Caco-2 (cell line): ENCODE data around the gene ACHE. TPM values are rescaled to one million over a fixed set of nuclear protein-coding genes. Genes with fewer than 3 reads are reported as not detected.

ENCODE experiments used
- BruUV-seq: library from RNA; stranded (reverse); fragments of 400-500 nt; replicated peaks from 2 replicates; lab custom pipeline; 2021; lab: Mats Ljungman, UMichigan
- CTCF ChIA-PET: fragments of 300-600 bp; sonication (Branson Sonifier 250); formaldehyde crosslinking; loops from one replicate; lab custom pipeline; 2022; ENCODE audit warnings: antibody characterized with exemption; lab: Charles Lee
- POLR2A ChIA-PET: fragments of 300-600 bp; sonication (Branson Sonifier 250); formaldehyde crosslinking; loops from one replicate; lab custom pipeline; 2022; ENCODE audit warnings: antibody characterized with exemption; lab: Charles Lee
- DNase-seq, 2 experiments: peaks; one replicate each; pipeline versions ENCODE4 v3.0.0 to v3.0.0-alpha.2; 2020 to 2022
- H3K27me3 ChIP-seq: replicated peaks from 2 replicates; pipeline ENCODE4 v1.6.0; 2011; ENCODE audit warnings: low read length; ENCODE audit not compliant: control insufficient read depth, insufficient read depth
- H3K36me3 ChIP-seq: 2 replicates; pipeline ENCODE4 v1.5.1; 2011; ENCODE audit warnings: low read length; ENCODE audit not compliant: control insufficient read depth, insufficient read depth
- H3K4me1 ChIP-seq: fragments of 250-450 bp; sonication (Bioruptor Pico); 2 replicates; pipeline ENCODE4 v1.5.1; 2020; ENCODE audit warnings: mild to moderate bottlenecking
- H3K4me3 ChIP-seq: 2 replicates; pipeline ENCODE4 v1.5.1; 2011; ENCODE audit warnings: low read depth, mild to moderate bottlenecking, control low read depth, low read length
- H3K9me3 ChIP-seq: fragments of 250-450 bp; sonication (Bioruptor Pico); 2 replicates; pipeline ENCODE4 v1.5.1; 2020; ENCODE audit warnings: mild to moderate bottlenecking, moderate library complexity
- H3K27ac Mint-ChIP-seq: one replicate; pipeline ENCODE4 v1.8.0; 2022; ENCODE audit warnings: mixed read lengths; ENCODE audit not compliant: unreplicated experiment
- H3K27me3 Mint-ChIP-seq: one replicate; pipeline ENCODE4 v1.8.0; 2022; ENCODE audit warnings: mixed read lengths; ENCODE audit not compliant: insufficient read depth, unreplicated experiment
- H3K36me3 Mint-ChIP-seq: one replicate; pipeline ENCODE4 v1.8.0; 2022; ENCODE audit warnings: mild to moderate bottlenecking, mixed read lengths; ENCODE audit not compliant: insufficient read depth, unreplicated experiment
- H3K4me1 Mint-ChIP-seq: one replicate; pipeline ENCODE4 v1.8.0; 2022; ENCODE audit warnings: low read depth, mixed read lengths; ENCODE audit not compliant: unreplicated experiment
- H3K4me3 Mint-ChIP-seq: one replicate; pipeline ENCODE4 v1.8.0; 2022; ENCODE audit warnings: mild to moderate bottlenecking, moderate library complexity, mixed read lengths; ENCODE audit not compliant: unreplicated experiment
- H3K9me3 Mint-ChIP-seq: one replicate; pipeline ENCODE4 v1.8.0; 2022; ENCODE audit warnings: mixed read lengths; ENCODE audit not compliant: unreplicated experiment
- intact Hi-C: fragments of 100-400 bp; cut with micrococcal nuclease; formaldehyde crosslinking; loops from one replicate; pipeline ENCODE4 v1.10.0; 2022; ENCODE audit not compliant: unreplicated experiment
- total RNA-seq: library from RNA; stranded (reverse); gene quantifications from 2 replicates; pipeline ENCODE4 v1.2.3, GENCODE V29; 2022
- TF ChIP-seq, protein P1 (sequence below), 2 experiments: fragments of 200-600 bp in 1 of 2; IDR thresholded peaks; 1 replicate in 1 of 2; 2 replicates in 1 of 2; pipeline versions ENCODE4 v1.5.1 to v1.8.0; 2011 to 2022; ENCODE audit warnings: antibody characterized with exemption in 1 of 2, control low read depth in 1 of 2, inconsistent platforms in 1 of 2, low read depth in 1 of 2, low read length in 1 of 2, mild to moderate bottlenecking in 1 of 2, moderate library complexity in 1 of 2; ENCODE audit not compliant: insufficient read depth in 1 of 2, severe bottlenecking in 1 of 2, unreplicated experiment in 1 of 2

The ACHE gene
- total RNA-seq, 1 experiment from 2014 or later, result 19.0 TPM

DNA sequence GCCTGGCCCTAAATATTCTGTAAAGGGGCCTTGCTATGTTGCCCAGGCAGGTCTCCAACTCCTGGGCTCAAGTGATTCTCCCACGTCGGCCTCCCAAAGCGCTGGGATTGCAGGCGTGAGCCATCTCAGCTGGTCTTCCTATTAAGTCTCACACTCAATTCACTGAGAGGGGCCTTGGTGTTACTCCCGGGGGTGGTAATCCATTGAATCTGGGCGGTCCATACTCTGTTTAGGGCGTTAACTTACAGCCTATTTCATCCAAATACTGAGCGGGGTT lies 21.4 kb downstream of the ACHE start:
- Mint-ChIP-seq H3K36me3 (peaks cover 93% of the 10 kb centered on the region), H3K9me3 (no peaks in the 10 kb centered on the region), H3K4me3 (peak overlapping the region; percentile 85), H3K27ac (peak overlapping the region; percentile 98), H3K27me3 (no peaks in the 10 kb centered on the region), H3K4me1 (peaks cover 14% of the 10 kb centered on the region)
- intact Hi-C loops, result no loop called here
- ChIA-PET CTCF (no interaction called here), POLR2A (no interaction called here)
- Histone ChIP-seq H3K4me3 (peak overlapping the region; percentile 81), H3K4me1 (peaks cover 10% of the 10 kb centered on the region; the same call in 1 of the 2 replicates), H3K9me3 (no peaks in the 10 kb centered on the region), H3K27me3 (no peaks in the 10 kb centered on the region), H3K36me3 (no peaks in the 10 kb centered on the region; the same call in 1 of the 2 replicates)
- TF ChIP-seq, protein P1, sequence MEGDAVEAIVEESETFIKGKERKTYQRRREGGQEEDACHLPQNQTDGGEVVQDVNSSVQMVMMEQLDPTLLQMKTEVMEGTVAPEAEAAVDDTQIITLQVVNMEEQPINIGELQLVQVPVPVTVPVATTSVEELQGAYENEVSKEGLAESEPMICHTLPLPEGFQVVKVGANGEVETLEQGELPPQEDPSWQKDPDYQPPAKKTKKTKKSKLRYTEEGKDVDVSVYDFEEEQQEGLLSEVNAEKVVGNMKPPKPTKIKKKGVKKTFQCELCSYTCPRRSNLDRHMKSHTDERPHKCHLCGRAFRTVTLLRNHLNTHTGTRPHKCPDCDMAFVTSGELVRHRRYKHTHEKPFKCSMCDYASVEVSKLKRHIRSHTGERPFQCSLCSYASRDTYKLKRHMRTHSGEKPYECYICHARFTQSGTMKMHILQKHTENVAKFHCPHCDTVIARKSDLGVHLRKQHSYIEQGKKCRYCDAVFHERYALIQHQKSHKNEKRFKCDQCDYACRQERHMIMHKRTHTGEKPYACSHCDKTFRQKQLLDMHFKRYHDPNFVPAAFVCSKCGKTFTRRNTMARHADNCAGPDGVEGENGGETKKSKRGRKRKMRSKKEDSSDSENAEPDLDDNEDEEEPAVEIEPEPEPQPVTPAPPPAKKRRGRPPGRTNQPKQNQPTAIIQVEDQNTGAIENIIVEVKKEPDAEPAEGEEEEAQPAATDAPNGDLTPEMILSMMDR (IDR thresholded peaks at IDR 0.05; ENCODE audit: insufficient read depth in 1 of 2, low read depth in 1 of 2, low read length in 1 of 2, severe bottlenecking in 1 of 2, unreplicated experiment in 1 of 2), result no peak
- BruUV-seq, result no TSS peak
- DNase-seq, result no peak

DNA sequence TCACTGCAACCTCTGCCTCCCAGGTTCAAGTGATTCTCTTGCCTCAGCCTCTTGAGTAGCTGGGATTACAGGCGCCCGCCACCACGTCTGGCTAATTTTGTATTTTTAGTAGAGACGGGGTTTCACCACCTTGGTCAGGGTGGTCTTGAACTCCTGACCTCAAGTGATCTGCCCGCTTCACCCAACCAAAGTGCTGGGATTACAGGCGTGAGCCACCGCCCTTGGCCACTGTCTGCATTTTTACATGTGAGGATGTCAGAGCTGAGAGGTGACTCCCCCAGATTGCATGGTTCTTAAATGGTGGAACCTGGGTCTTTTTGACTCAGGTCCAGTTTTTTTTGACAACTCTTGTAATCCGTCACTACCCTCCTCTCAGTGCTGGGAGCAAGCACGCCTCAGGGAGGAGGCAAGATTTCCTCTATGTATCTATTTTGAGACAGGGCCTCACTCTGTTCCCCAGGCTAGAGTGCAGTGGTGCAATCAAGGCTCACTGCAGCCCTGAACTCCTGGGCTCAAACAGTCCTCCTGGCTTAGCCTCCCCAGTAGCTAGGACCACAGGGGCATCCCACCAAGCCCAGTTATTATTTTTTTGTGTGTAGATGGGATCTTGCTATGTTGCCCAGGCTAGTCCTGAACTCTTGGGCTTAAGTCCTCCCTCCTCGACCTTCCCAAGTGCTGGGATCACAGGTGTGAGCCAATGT lies 21.9 kb downstream of the ACHE start:
- Mint-ChIP-seq H3K36me3 (peaks cover 93% of the 10 kb centered on the region), H3K4me1 (peaks cover 11% of the 10 kb centered on the region), H3K4me3 (peak overlapping the region; percentile 85), H3K27ac (peak overlapping the region; percentile 98), H3K9me3 (no peaks in the 10 kb centered on the region), H3K27me3 (no peaks in the 10 kb centered on the region)
- ChIA-PET POLR2A (no interaction called here), CTCF (no interaction called here)
- TF ChIP-seq, protein P1 (IDR thresholded peaks at IDR 0.05; ENCODE audit: insufficient read depth in 1 of 2, low read depth in 1 of 2, low read length in 1 of 2, severe bottlenecking in 1 of 2, unreplicated experiment in 1 of 2), result no peak
- no TSS peak for BruUV-seq
- Histone ChIP-seq H3K4me1 (peaks cover 15% of the 10 kb centered on the region; the same call in 1 of the 2 replicates), H3K36me3 (no peaks in the 10 kb centered on the region; the same call in 1 of the 2 replicates), H3K9me3 (no peaks in the 10 kb centered on the region), H3K4me3 (peak overlapping the region; percentile 81), H3K27me3 (no peaks in the 10 kb centered on the region)
- no peak for DNase-seq
- intact Hi-C loops, result no loop called here

DNA sequence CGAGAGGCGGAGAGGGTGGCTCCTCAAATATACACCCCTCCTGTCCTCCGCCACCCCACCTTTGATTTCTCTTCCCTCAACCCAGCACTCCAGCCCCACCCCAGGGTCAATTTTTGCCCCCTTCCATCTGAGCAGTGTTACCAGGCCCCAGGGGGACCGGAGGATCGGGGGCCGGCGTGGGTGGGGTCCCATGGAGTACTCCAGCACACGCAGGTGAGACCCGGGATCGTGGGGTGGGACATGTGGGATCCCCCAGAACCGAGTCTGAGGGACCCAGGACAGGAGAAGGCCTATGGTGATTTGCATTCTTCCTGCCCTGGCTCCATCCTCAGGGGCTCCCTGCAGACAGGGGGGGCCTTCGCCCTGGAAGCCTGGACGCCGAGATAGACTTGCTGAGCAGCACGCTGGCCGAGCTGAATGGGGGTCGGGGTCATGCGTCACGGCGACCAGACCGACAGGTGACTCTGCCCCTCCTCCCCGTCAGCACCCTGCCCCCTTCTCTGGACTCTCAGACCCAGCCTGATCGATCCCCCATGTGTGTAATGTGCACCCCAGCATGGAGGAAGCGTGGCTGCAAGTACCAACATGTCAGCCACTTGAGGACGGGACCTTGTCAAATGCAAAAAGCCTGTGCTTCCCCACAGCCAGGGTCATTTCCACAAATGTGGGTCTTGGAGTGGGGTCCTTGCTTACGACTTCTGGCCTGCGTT lies 27.8 kb downstream of the ACHE start:
- Mint-ChIP-seq H3K4me1 (peaks cover under 1% of the 10 kb centered on the region), H3K27ac (peak overlapping the region; percentile 88), H3K9me3 (no peaks in the 10 kb centered on the region), H3K27me3 (no peaks in the 10 kb centered on the region), H3K4me3 (peak overlapping the region; percentile 75), H3K36me3 (peaks cover 68% of the 10 kb centered on the region)
- POLR2A ChIA-PET, result no interaction called here
- no TSS peak for BruUV-seq
- no peaks in the 10 kb centered on the region for H3K27me3 ChIP-seq
- peak overlapping the region; percentile 45 for H3K4me3 ChIP-seq
- intact Hi-C loops, result no loop called here
- peaks cover 17% of the 10 kb centered on the region for H3K4me1 ChIP-seq
- no peak for DNase-seq
- CTCF ChIA-PET, result no interaction called here
- H3K36me3 ChIP-seq, result no peaks in the 10 kb centered on the region; the same call in 1 of the 2 replicates
- H3K9me3 ChIP-seq, result no peaks in the 10 kb centered on the region
- TF ChIP-seq, protein P1 (IDR thresholded peaks at IDR 0.05; ENCODE audit: insufficient read depth in 1 of 2, low read depth in 1 of 2, low read length in 1 of 2, severe bottlenecking in 1 of 2, unreplicated experiment in 1 of 2), result no peak
